Endodermal cell (in vitro differentiated cells): ENCODE data around the gene CENPK. TPM values are rescaled to one million over a fixed set of nuclear protein-coding genes. Genes with fewer than 3 reads are reported as not detected.

ENCODE experiments used
- DNase-seq: peaks from one replicate; pipeline ENCODE4 v3.0.0-alpha.2; 2017
- H3K27ac ChIP-seq: 2 replicates; pipeline ENCODE4 v1.5.1; 2013; ENCODE audit warnings: mild to moderate bottlenecking, low read depth, low read length, moderate library complexity
- H3K27me3 ChIP-seq: 2 replicates; pipeline ENCODE4 v1.6.1; 2013; ENCODE audit warnings: mild to moderate bottlenecking, low read length, moderate library complexity; ENCODE audit not compliant: insufficient read depth, control insufficient read depth, poor library complexity, severe bottlenecking
- H3K36me3 ChIP-seq: 2 replicates; pipeline ENCODE4 v1.7.0; 2013; ENCODE audit warnings: mild to moderate bottlenecking, low read length, moderate library complexity; ENCODE audit not compliant: control insufficient read depth, insufficient read depth
- H3K4me1 ChIP-seq: one replicate; pipeline ENCODE4 v1.7.0; 2013; ENCODE audit warnings: low read length; ENCODE audit not compliant: control insufficient read depth, insufficient read depth
- H3K4me3 ChIP-seq: 2 replicates; pipeline ENCODE4 v1.5.1; 2013; ENCODE audit warnings: mild to moderate bottlenecking, low read length, moderate library complexity
- H3K9ac ChIP-seq: 2 replicates; pipeline ENCODE4 v1.6.1; 2013; ENCODE audit warnings: mild to moderate bottlenecking, low read length, moderate library complexity; ENCODE audit not compliant: poor library complexity, severe bottlenecking; ENCODE audit errors: extremely low read depth
- H3K9me3 ChIP-seq: 2 replicates; pipeline ENCODE4 v1.6.1; 2013; ENCODE audit warnings: mild to moderate bottlenecking, low read length, moderate library complexity; ENCODE audit not compliant: control insufficient read depth
- H3K27ac Mint-ChIP-seq: 2 replicates; pipeline ENCODE4 v1.8.0; 2020; ENCODE audit warnings: mixed read lengths
- H3K27me3 Mint-ChIP-seq: 2 replicates; pipeline ENCODE4 v1.8.0; 2021; ENCODE audit warnings: mild to moderate bottlenecking, mixed read lengths; ENCODE audit not compliant: insufficient read depth
- H3K36me3 Mint-ChIP-seq: 2 replicates; pipeline ENCODE4 v1.8.0; 2020; ENCODE audit warnings: low read depth, mixed read lengths
- H3K4me1 Mint-ChIP-seq: 2 replicates; pipeline ENCODE4 v1.8.0; 2020; ENCODE audit warnings: mixed read lengths
- H3K4me3 Mint-ChIP-seq: 2 replicates; pipeline ENCODE4 v1.8.0; 2020; ENCODE audit warnings: mild to moderate bottlenecking, moderate library complexity, mixed read lengths
- H3K9me3 Mint-ChIP-seq: 2 replicates; pipeline ENCODE4 v1.8.0; 2020; ENCODE audit warnings: mild to moderate bottlenecking, mixed read lengths
- CTCF ChIP-seq: fragments of 200-600 bp; sonication (generic); conservative IDR thresholded peaks from 2 replicates; pipeline ENCODE4 v1.5.0; 2021; ENCODE audit warnings: antibody characterized with exemption, mild to moderate bottlenecking
- WGBS, 2 experiments: methylation state at CpG; one replicate each; pipeline versions ENCODE4 v1.1.5 to v1.1.7; 2013; ENCODE audit warnings: missing lambda C conversion rate in 2 of 2, mixed read lengths in 1 of 2; ENCODE audit not compliant: insufficient coverage in 1 of 2, insufficient read length in 1 of 2; 5-methylcytosine and 5-hydroxymethylcytosine counted together
- total RNA-seq, 2 donors: library from RNA; stranded (reverse); fragmentation: NEBNext Ultra II Directional in 1 of 2; extraction: Animal tissue kit (Norgen Biotek cat#: 25700) in 1 of 2; gene quantifications; 2 replicates in 1 of 2; 3 replicates in 1 of 2; pipeline ENCODE4 v1.2.1, GENCODE V29; 2021

The CENPK gene
- total RNA-seq, 2 donors from 2014 or later: 49.9 to 66.7 TPM

DNA sequence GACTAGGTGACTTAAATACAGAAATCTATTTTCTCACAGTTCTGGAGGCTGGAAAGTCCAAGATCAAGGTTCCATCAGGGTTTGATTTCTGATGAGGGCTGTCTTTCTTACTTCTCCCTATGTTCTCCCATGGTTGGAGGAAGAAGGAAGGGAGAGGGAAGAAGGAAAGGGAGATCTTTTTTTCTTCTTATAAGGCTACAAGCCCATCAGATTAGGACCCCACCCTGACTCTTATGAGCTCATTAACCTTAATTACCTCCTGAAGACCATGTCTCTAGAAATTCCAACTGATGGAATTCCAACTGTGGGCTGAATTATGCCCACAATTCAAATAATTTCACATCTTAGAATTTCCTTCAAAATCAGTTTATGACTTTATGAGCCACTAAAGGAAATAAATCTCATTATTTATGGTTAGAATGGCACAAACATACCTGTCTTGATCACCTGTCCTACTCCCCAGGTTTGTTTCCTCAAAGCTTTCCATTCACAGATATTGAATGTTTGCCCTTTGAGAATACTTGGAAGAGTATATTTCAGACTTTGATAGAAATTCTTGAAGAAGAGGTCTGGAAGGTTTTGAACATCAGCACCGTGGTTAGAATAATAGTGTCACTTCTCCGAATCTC, 7.7 kb upstream of the CENPK start:
- Histone ChIP-seq H3K9ac (no peak overlapping the region), H3K27me3 (no peaks in the 10 kb centered on the region), H3K4me3 (no peak overlapping the region), H3K27ac (no peak overlapping the region), H3K9me3 (no peaks in the 10 kb centered on the region), H3K4me1 (no peaks in the 10 kb centered on the region), H3K36me3 (peaks cover 72% of the 10 kb centered on the region)
- Mint-ChIP-seq H3K36me3 (peaks cover 22% of the 10 kb centered on the region), H3K27me3 (no peaks in the 10 kb centered on the region), H3K4me3 (no peak overlapping the region), H3K9me3 (no peaks in the 10 kb centered on the region), H3K27ac (no peak overlapping the region), H3K4me1 (peaks cover 3% of the 10 kb centered on the region)
- no peak for TF ChIP-seq CTCF
- 98 to 100% methylated on average over 2 of the region's 2 CpGs for WGBS, 2 experiments
- no peak for DNase-seq

GRCh38 chr5:65566505-65566904, 3.5 kb upstream of the CENPK start:
- no peaks in the 10 kb centered on the region for H3K9me3 ChIP-seq
- H3K36me3 Mint-ChIP-seq: peaks cover 1% of the 10 kb centered on the region
- H3K27ac Mint-ChIP-seq: no peak overlapping the region
- no peaks in the 10 kb centered on the region for H3K27me3 ChIP-seq
- no peak overlapping the region for H3K9ac ChIP-seq
- 96% methylated on average over 4 to 5 of the region's 5 CpGs for WGBS, 2 experiments
- H3K4me1 Mint-ChIP-seq: peaks cover 13% of the 10 kb centered on the region
- H3K9me3 Mint-ChIP-seq: no peaks in the 10 kb centered on the region
- H3K27ac ChIP-seq: no peak overlapping the region
- no peaks in the 10 kb centered on the region for H3K4me1 ChIP-seq
- no peak for DNase-seq
- no peak overlapping the region for H3K4me3 Mint-ChIP-seq
- H3K4me3 ChIP-seq: no peak overlapping the region
- H3K36me3 ChIP-seq: peaks cover 41% of the 10 kb centered on the region
- no peak for TF ChIP-seq CTCF
- no peaks in the 10 kb centered on the region for H3K27me3 Mint-ChIP-seq

DNA sequence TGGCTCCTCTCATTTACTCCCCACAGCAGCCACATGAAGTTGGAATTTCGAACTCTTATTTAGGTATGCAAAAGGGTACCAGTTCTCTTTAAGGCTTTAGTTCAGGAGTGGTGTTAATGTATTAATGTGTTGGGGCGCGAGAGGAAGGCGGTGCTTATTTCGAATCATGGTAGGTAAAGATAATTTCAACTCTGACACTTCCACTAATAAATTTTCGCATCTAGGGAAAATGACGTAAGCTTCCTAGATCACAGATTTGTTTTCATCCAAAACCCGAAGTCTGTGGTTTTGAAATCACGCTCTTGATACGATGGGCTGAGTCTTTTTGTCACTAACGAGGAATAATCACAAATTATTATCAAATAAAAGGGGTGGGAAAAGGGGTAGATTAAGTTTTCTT, 809 bp upstream of the CENPK start:
- peaks cover 13% of the 10 kb centered on the region for H3K4me1 Mint-ChIP-seq
- peak overlapping the region; percentile 95 for H3K9ac ChIP-seq
- no peaks in the 10 kb centered on the region for H3K27me3 ChIP-seq
- no peaks in the 10 kb centered on the region for H3K9me3 Mint-ChIP-seq
- H3K36me3 ChIP-seq: peaks cover 35% of the 10 kb centered on the region
- H3K27me3 Mint-ChIP-seq: no peaks in the 10 kb centered on the region
- TF ChIP-seq CTCF: no peak
- H3K27ac Mint-ChIP-seq: peak overlapping the region; percentile 99
- no peaks in the 10 kb centered on the region for H3K9me3 ChIP-seq
- H3K36me3 Mint-ChIP-seq: peaks cover 9% of the 10 kb centered on the region
- peak overlapping the region; percentile 84 for H3K4me3 Mint-ChIP-seq
- H3K4me1 ChIP-seq: no peaks in the 10 kb centered on the region
- 24 to 36% methylated on average over 4 to 11 of the region's 11 CpGs for WGBS, 2 experiments
- no peak for DNase-seq
- peak overlapping the region; percentile 99 for H3K4me3 ChIP-seq
- no peak overlapping the region for H3K27ac ChIP-seq
